Effector memory CD8-positive, alpha-beta T cell (primary cell): ENCODE measurements around the gene SRGAP3.

Experiments
- ATAC-seq: fragments of 150-1000 bp; cut with Tn5 transposase; replicated peaks from 2 replicates; pipeline ENCODE4 v1.10.0; 2021; ENCODE audit warnings: mild to moderate bottlenecking, moderate library complexity
- DNase-seq, 3 experiments: peaks; one replicate each; pipeline ENCODE4 v3.0.0; 2021
- H3K27ac Mint-ChIP-seq, 2 donors: one replicate each; pipeline ENCODE4 v1.8.0; 2022; ENCODE audit warnings: mild to moderate bottlenecking in 2 of 2, mixed read lengths in 2 of 2, moderate library complexity in 2 of 2
- H3K27me3 Mint-ChIP-seq, 2 donors: one replicate each; pipeline ENCODE4 v1.8.0; 2022; ENCODE audit warnings: mixed read lengths in 2 of 2
- H3K36me3 Mint-ChIP-seq: one replicate; pipeline ENCODE4 v1.8.0; 2022; ENCODE audit warnings: mild to moderate bottlenecking, moderate library complexity, mixed read lengths; ENCODE audit not compliant: insufficient read depth
- H3K4me1 Mint-ChIP-seq, 2 donors: one replicate each; pipeline ENCODE4 v1.8.0; 2022; ENCODE audit warnings: low read depth in 2 of 2, mixed read lengths in 2 of 2
- H3K4me3 Mint-ChIP-seq, 2 donors: one replicate each; pipeline ENCODE4 v1.8.0; 2022; ENCODE audit warnings: mild to moderate bottlenecking in 2 of 2, mixed read lengths in 2 of 2, moderate library complexity in 2 of 2
- H3K9me3 Mint-ChIP-seq, 2 donors: one replicate each; pipeline ENCODE4 v1.8.0; 2022; ENCODE audit warnings: mixed read lengths in 2 of 2

The SRGAP3 gene

DNA sequence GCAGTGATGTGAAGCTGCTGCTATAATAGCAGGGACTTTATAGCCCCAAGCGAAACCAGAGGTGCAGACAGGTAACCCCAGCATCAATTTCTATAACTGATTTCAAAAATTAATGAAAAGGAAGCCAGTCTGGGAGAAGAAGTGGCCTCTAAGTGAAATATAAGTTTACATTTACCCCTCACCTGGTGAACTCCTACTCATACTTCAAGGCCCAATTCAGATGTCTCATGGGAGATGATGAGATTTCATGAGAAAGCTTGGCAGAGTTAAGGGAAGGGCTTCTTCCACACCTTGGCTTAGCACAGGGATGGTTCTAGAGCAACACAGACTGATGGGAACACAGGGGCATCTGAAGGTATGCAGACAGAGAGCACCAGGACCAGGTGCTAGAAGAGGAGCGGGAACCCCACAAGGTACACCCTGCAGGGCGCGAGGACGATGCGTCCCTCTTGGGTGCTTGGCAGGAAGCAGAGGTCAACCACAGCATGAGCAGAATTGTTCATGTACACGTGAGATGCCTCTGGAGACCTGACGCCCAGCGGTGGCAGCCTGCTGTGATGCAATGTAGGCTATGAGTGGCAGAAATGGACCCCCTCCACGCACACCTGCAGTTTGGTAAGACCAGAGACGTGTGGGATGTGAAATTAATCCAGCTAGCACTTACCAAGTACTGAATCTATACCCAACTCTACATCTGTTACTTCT, 102.9 kb downstream of the SRGAP3 start:
- H3K4me3 Mint-ChIP-seq = no peak overlapping the region
- H3K27ac Mint-ChIP-seq = no peak overlapping the region
- H3K4me1 Mint-ChIP-seq = peaks cover 2 to 4% of the 10 kb centered on the region in 2 donors
- H3K9me3 Mint-ChIP-seq = peaks cover 9 to 10% of the 10 kb centered on the region in 2 donors
- H3K27me3 Mint-ChIP-seq = peaks cover 37 to 40% of the 10 kb centered on the region in 2 donors
- peak; percentile 14 for ATAC-seq
- no peak for DNase-seq
- no peaks in the 10 kb centered on the region for H3K36me3 Mint-ChIP-seq

DNA sequence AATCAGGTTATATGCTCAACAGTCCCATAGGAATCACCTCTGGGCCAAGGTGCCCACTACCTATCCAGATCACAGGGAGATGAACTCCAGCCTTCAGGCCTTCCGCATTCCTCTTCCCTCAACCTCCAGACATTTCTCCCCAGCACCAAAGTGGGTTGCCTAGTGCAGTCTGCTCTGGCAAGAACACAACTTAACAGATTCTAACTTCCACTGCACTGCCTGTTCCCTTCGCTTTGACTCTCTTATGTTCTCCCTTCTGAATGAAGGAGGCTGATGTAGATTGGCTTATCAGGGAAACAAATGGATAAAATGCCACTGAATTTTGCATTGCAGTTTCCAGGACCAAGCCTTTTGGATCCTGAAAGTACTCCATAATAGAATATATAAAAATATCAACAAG, 106.3 kb downstream of the SRGAP3 start:
- Mint-ChIP-seq H3K4me3 (no peak overlapping the region), H3K4me1 (peaks cover 2 to 4% of the 10 kb centered on the region in 2 donors), H3K27me3 (peaks cover 28 to 33% of the 10 kb centered on the region in 2 donors), H3K27ac (no peak overlapping the region), H3K36me3 (no peaks in the 10 kb centered on the region), H3K9me3 (peaks cover 0 to 2% of the 10 kb centered on the region in 2 donors)
- ATAC-seq (no peak), DNase-seq (no peak)

DNA sequence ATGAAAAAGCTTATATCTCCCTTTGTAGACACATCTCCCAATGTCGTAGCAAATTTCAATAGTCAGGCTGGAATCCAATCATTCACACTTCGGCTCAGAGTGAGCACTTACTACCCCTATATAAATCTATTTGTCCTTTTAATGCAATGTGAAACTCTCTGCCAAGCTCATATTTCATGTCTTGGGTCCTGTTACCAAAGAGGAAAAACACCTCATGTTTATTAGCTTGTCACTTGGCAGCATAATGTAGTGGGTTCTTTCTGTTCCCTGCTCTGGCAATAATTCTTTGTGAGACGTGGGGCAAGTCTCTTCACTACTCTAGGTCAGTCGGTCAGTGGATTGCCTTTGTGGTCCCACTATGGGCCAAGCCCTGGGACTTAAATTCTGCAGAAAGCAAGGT, 107.1 kb downstream of the SRGAP3 start:
- ATAC-seq = no peak
- H3K9me3 Mint-ChIP-seq = peaks cover 0 to 2% of the 10 kb centered on the region in 2 donors

DNA sequence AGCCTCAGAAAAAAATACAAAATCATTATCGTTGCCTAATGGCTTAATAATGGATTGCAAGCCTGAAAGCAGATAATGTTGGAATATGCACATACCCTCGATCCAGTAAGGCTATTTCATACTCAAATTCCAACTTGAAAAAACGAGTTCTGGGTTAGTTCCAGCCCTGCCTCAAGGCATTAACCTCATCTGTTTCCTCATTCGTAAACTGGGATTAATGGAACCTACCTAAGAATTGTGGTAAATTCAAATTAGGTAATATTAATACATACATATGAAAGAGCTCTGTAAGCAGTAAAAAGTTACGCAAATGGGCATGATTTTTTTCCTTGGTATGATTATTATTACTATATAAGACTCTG, 107.5 kb downstream of the SRGAP3 start:
- Mint-ChIP-seq H3K27me3 (peaks cover 32 to 45% of the 10 kb centered on the region in 2 donors), H3K27ac (no peak overlapping the region), H3K36me3 (no peaks in the 10 kb centered on the region), H3K4me1 (peaks cover 2 to 4% of the 10 kb centered on the region in 2 donors), H3K9me3 (peaks cover 0 to 2% of the 10 kb centered on the region in 2 donors), H3K4me3 (no peak overlapping the region)
- ATAC-seq = no peak
- no peak for DNase-seq

More for the DNA sequence above, 107.1 kb downstream of the SRGAP3 start:
- Mint-ChIP-seq H3K4me3 (no peak overlapping the region), H3K27ac (no peak overlapping the region), H3K4me1 (peaks cover 2 to 4% of the 10 kb centered on the region in 2 donors), H3K36me3 (no peaks in the 10 kb centered on the region), H3K27me3 (peaks cover 28 to 40% of the 10 kb centered on the region in 2 donors)
- DNase-seq = no peak

DNA sequence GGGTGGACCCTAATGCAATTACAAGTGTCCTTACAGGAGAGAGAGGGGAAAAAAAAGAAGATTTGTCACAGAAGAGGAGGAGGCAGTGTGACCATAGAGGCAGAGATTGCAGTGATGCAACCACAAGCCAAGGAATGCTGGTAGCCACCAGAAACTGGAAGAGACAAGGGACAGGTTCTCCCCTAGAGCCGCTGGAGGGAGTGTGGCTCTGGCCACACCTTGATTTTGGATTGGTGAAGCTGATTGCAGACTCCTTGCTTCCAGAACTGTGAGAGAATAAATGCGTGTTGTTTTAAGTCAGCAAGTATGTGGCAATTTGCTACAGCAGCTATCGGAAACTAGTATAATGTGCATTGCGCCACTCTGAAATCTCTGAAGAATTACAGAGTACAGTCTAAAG, 110.1 kb downstream of the SRGAP3 start:
- Mint-ChIP-seq H3K4me3 (no peak overlapping the region), H3K9me3 (no peaks in the 10 kb centered on the region), H3K4me1 (peaks cover 0 to 1% of the 10 kb centered on the region in 2 donors), H3K36me3 (no peaks in the 10 kb centered on the region), H3K27ac (no peak overlapping the region), H3K27me3 (peaks cover 28 to 64% of the 10 kb centered on the region in 2 donors)
- ATAC-seq (no peak), DNase-seq (no peak)

DNA sequence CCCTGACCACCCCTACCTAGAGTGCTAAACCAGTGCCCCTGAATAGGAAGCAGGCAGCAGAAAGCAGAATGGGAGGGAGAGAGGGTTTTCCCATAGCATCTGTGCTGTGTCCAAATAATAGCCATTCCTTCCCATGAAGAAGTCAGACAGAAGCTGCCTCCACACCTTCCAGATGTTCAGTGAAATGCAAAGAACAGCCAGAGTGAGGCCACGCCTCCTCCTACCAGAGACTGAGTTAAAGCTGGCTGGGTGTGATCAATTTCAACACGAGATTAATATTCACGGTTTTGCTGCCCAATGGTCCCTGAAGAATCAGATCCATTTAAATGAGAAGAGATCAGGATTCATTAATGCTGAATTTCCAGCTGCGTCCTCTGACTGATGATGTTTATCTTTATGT, 111.8 kb downstream of the SRGAP3 start:
- no peak for ATAC-seq
- H3K27me3 Mint-ChIP-seq = peaks cover 25 to 56% of the 10 kb centered on the region in 2 donors

DNA sequence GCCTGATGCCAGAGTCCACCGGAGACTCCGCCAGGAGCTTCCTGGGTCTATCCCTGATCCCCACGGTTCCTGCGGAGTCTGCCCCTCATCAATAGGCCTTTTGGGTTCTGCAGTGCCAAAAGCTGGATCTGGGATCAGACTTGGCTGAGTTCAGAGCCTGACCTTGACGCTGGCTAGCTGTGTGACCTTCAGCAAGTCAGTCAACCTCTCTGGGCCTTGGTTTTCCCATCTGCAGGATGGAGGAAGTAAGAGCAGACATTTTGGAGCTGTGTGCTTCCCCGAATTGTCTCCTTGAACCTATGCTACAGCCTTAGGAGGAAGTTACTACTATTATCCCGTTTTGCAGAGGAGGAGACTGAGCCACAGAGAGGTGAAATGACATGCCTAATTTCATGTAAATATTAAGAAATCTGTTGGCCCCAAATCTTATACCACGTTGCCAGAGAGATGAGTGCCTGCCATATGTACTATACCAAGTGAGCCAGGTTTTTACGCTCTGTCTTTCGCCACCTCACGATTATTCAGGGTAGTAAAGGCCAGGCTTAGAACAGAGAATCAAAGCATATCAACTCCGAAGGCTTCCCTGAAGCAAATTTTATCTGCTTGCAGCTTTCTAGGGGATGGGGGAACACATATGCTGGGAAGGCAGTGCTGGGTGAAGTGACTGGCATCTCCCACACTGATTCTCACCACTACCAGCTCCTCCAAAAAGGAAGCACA, 112.5 kb downstream of the SRGAP3 start:
- peaks cover 32 to 61% of the 10 kb centered on the region in 2 donors for H3K27me3 Mint-ChIP-seq
- ATAC-seq = no peak
- no peaks in the 10 kb centered on the region for H3K9me3 Mint-ChIP-seq
- H3K4me3 Mint-ChIP-seq = no peak overlapping the region
- peaks cover 0 to 1% of the 10 kb centered on the region in 2 donors for H3K4me1 Mint-ChIP-seq
- no peaks in the 10 kb centered on the region for H3K36me3 Mint-ChIP-seq
- no peak for DNase-seq
- H3K27ac Mint-ChIP-seq = no peak overlapping the region

More for the DNA sequence above, 111.8 kb downstream of the SRGAP3 start:
- DNase-seq = no peak
- H3K4me1 Mint-ChIP-seq = peaks cover 0 to 1% of the 10 kb centered on the region in 2 donors
- no peaks in the 10 kb centered on the region for H3K36me3 Mint-ChIP-seq
- H3K27ac Mint-ChIP-seq = no peak overlapping the region
- H3K9me3 Mint-ChIP-seq = no peaks in the 10 kb centered on the region
- H3K4me3 Mint-ChIP-seq = no peak overlapping the region

DNA sequence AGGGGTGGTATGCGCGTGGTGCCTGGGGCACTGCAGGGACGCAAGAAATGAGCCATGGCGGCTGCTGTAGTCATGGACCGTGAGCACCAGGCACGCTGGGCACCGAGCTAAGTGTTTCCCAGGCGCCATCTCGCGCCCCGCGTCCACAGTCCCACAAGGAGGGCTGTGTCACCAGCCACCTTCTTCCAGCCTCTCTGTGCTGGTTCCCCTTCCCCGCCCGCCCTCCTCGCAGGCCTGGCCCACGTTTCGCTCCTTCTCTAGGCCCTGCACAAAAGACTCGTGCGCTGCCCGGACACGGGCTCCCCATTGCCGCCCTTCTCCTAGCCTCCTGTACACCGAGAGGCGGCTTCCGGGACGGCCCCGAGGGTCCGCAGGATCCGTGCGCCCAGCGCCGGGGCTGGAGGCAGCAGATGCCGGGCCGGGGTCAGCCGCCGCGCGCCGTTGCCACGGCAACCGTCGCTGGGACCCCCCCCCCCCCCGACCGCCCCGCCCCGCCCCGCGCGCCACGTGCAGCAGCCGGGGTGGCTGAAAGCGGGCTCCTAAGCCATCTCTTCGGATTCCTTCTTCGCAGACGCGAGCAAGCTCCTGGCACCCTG, 113.4 kb downstream of the SRGAP3 start:
- Mint-ChIP-seq H3K36me3 (no peaks in the 10 kb centered on the region), H3K27me3 (peaks cover 37 to 68% of the 10 kb centered on the region in 2 donors), H3K9me3 (no peaks in the 10 kb centered on the region), H3K4me3 (no peak overlapping the region), H3K27ac (no peak overlapping the region), H3K4me1 (peaks cover 0 to 1% of the 10 kb centered on the region in 2 donors)
- no peak for DNase-seq
- ATAC-seq = no peak

DNA sequence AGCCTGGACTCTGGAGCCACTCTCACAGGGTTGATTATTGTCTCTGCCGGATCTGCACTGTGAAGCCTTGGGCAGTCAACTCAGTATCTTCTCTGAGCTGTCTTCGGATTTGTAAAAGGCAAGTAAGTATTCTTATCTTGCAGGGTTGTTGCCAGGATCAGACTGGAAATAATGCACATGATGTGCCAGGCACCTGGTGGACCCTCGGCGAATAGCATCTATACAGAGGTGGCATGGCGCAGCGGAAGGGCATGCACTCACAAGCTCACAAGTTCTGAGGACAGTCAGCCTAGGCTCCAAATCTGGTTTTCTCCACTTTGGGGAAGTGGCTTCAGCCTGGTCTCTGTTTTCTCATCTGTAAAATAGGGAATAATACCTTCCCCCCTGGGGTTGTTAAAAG, 113.9 kb downstream of the SRGAP3 start:
- peaks cover 37 to 68% of the 10 kb centered on the region in 2 donors for H3K27me3 Mint-ChIP-seq
- peaks cover 0 to 1% of the 10 kb centered on the region in 2 donors for H3K4me1 Mint-ChIP-seq
- no peaks in the 10 kb centered on the region for H3K9me3 Mint-ChIP-seq
- H3K36me3 Mint-ChIP-seq = no peaks in the 10 kb centered on the region
- DNase-seq (no peak), ATAC-seq (no peak)
- no peak overlapping the region for H3K27ac Mint-ChIP-seq
- H3K4me3 Mint-ChIP-seq = no peak overlapping the region

DNA sequence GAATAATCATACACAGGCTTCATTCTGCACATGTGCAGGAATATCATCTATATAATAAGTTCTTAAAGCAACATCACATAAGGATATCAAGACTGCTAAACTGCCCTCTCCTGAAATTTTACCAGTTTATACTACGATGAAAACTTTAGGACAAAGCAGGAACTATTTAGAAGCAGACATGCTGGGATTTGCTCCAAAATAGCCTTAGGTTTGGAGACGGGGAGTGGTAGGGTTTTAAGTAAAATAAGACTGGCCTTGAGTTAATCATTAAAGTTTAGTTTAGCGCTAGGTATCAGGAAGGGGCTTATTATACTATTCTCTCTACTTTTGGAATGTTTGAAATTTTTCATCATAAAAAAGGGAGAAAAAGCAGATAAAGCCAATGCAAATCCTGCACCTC, 115.8 kb downstream of the SRGAP3 start:
- ATAC-seq = no peak
- H3K27me3 Mint-ChIP-seq = peaks cover 35 to 56% of the 10 kb centered on the region in 2 donors
- no peaks in the 10 kb centered on the region for H3K36me3 Mint-ChIP-seq

DNA sequence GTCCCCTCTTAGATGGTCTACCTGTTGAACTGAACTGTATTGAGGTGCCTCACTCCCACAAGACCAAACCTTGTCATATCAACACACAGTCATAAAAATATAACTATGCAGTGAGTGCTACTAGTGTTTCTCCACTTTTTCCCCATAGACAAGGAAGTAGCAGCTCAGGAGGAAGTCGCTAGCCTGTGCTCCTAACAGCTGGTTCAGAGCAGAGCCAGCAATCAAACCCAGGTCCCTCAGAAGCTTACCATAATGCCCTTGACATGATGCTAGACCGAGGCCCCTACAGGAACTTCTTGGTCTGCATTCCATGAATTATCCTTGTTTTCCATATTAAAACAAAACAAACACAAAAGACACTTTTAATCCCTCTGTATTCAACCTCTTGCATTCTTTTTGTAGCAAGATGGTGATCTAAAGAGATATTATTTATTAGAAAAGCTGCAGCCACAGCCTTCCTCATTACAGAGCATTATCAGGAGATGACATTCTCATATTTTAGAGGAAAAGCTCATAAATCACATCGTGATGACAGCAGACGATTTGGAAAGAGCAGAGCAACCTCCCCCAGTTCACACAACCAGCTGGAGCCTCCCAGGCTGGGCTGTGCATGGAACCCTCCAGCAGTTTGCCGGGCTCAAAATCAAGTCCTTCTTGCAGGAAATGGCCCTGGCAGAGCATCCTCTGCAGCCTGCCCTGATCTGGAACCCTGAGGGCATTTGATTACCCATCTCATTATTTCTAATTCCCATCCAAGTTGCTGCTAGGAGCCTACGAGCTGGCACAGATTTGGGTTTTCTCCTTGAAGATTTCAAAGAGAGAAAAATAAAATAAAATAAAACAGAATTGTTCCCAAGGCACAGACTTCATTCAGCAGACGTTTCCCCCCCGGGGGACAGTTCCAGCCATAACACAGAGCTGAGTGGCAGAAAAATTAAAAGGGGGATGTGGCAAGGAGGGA, 118.8 kb downstream of the SRGAP3 start:
- H3K4me1 Mint-ChIP-seq = no peaks in the 10 kb centered on the region
- H3K9me3 Mint-ChIP-seq = no peaks in the 10 kb centered on the region
- no peak overlapping the region for H3K27ac Mint-ChIP-seq
- H3K36me3 Mint-ChIP-seq = no peaks in the 10 kb centered on the region
- peaks cover 24 to 30% of the 10 kb centered on the region in 2 donors for H3K27me3 Mint-ChIP-seq
- no peak for DNase-seq
- ATAC-seq = no peak
- no peak overlapping the region for H3K4me3 Mint-ChIP-seq

More for the DNA sequence above, 115.8 kb downstream of the SRGAP3 start:
- no peak for DNase-seq
- H3K4me3 Mint-ChIP-seq = no peak overlapping the region
- peaks cover 0 to 1% of the 10 kb centered on the region in 2 donors for H3K4me1 Mint-ChIP-seq
- no peaks in the 10 kb centered on the region for H3K9me3 Mint-ChIP-seq
- no peak overlapping the region for H3K27ac Mint-ChIP-seq

DNA sequence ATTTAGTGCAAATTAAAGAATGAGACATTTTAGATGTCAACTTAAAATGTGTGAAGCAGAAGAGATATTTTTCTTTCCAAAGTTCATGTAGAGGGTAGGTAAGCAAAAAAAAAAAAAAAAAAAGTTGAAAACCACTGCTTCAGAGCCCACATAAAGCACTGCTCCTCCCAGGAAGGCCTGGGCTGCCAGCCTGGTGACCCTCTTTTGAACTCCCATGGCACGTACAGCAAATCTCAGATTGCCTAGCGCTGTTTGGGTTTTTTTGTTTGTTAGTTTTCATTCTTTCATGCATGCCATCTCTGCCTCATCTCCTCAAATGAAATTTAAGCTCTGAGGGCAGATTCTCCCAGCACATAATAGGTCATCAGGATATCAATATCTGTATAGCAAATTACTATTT, 120.1 kb downstream of the SRGAP3 start:
- no peak for ATAC-seq
- DNase-seq = no peak
- Mint-ChIP-seq H3K9me3 (no peaks in the 10 kb centered on the region), H3K36me3 (no peaks in the 10 kb centered on the region), H3K4me3 (no peak overlapping the region), H3K4me1 (no peaks in the 10 kb centered on the region), H3K27ac (no peak overlapping the region), H3K27me3 (peaks cover 17 to 24% of the 10 kb centered on the region in 2 donors)
